Pancreas (tissue), 10 donors: Measurements from ENCODE around the gene FOXRED2. TPM values are rescaled to one million over a fixed set of nuclear protein-coding genes. Genes with fewer than 3 reads are reported as not detected.
"Not testable (repeated sequence)": the region's sequence is repeated elsewhere in the genome, so short reads cannot be mapped to it uniquely, and the experiment has no call there.

Experiments
- ATAC-seq, 4 donors: fragments of 200-7000 bp; cut with Tn5 transposase; one replicate each; pipeline versions ENCODE4 v1.8.0 to v1.9.1; 2020; ENCODE audit warnings: mild to moderate bottlenecking in 4 of 4, moderate library complexity in 4 of 4
- DNase-seq, 6 donors: peaks; one replicate each; pipeline ENCODE4 v3.0.0-alpha.2; 2020
- FAIRE-seq: peaks from 2 replicates; lab custom pipeline; 2012; peaks lifted over from hg19 to GRCh38; lab: Jason Lieb, UNC
- H3K27ac ChIP-seq, 4 donors: fragments of 200-600 bp; sonication (generic); 1 replicate in 3 of 4; 2 replicates in 1 of 4; pipeline versions ENCODE4 v1.5.0 to v1.8.0; 2020
- H3K27me3 ChIP-seq, 4 donors: fragments of 200-600 bp; one replicate each; pipeline ENCODE4 v1.8.0; 2021
- H3K36me3 ChIP-seq, 3 donors: fragments of 200-600 bp; sonication (generic) in 1 of 3; one replicate each; pipeline versions ENCODE4 v1.5.0 to v1.8.0; 2020 to 2021
- H3K4me1 ChIP-seq, 3 donors: fragments of 200-600 bp; one replicate each; pipeline ENCODE4 v1.8.0; 2021
- H3K4me3 ChIP-seq, 4 donors: fragments of 200-600 bp; sonication (generic) in 2 of 4; one replicate each; pipeline versions ENCODE4 v1.5.0 to v1.8.0; 2020 to 2021
- H3K9me3 ChIP-seq, 4 donors: fragments of 200-600 bp; one replicate each; pipeline ENCODE4 v1.8.0; 2021
- CTCF ChIP-seq, 4 donors: fragments of 200-600 bp; sonication (generic) in 3 of 4; IDR thresholded peaks; one replicate each; pipeline versions ENCODE4 v1.5.0 to v1.8.0; 2021; ENCODE audit warnings: antibody characterized with exemption in 4 of 4
- WGBS, 2 donors: extraction: QIAGEN DNeasy Blood & Tissue Kit; methylation state at CpG; one replicate each; pipeline ENCODE4 v1.1.7; 2013; 5-methylcytosine and 5-hydroxymethylcytosine counted together
- intact Hi-C, 3 donors: fragments of 100-400 bp; cut with DNase I; formaldehyde crosslinking; loops; one replicate each; pipeline versions ENCODE4 v1.11.1 to v1.14.2; 2022
- polyA plus RNA-seq, 2 donors: library from polyadenylated mRNA; stranded (reverse); fragments of 200-250 nt; gene quantifications; one replicate each; pipeline ENCODE4 v1.2.3, GENCODE V29; 2013
- total RNA-seq, 6 donors: library from RNA; stranded (reverse); fragmentation: NEBNext Ultra II Directional in 4 of 6; extraction: Animal tissue kit (Norgen Biotek cat#: 25700) in 4 of 6; gene quantifications; one replicate each; pipeline versions ENCODE4 v1.2.1 to v1.2.4, GENCODE V29; 2021 to 2023
- donor health status: healthy with polysubstance abuse.
- donor health status: DM: no; HTN: no; CAD: no; lungs with moderate emphysema.
- donor health status: DM: no; HTN: no; CAD: no.
- donor health status: control.
- donor health status: control.
- donor health status: Bipolar disorder and iron deficiency.
- donor health status: DM: yes; HTN: yes; CAD: no.
- donor health status: DM: no; HTN: no; CAD: no.
- donor health status: DM: no; HTN: no; CAD: no.
- donor health status: DM: yes; HTN: yes; CAD: no.

The FOXRED2 gene
- total and polyA plus RNA-seq, 8 donors = 2.0 to 6.0 (median 4.7) TPM

GRCh38 chr22:36455571-36456463, 51.0 kb downstream of the FOXRED2 start:
- 64 to 66% methylated on average over 21 of the region's 21 CpGs for WGBS, 2 donors
- no peaks in the 10 kb centered on the region for H3K9me3 ChIP-seq
- FAIRE-seq (no peak), DNase-seq (peak in 3 of 6 donors; percentile 57 to 71 (median 57)), ATAC-seq (peak; percentile 11 to 26 (median 17))
- no peak for TF ChIP-seq CTCF (IDR thresholded peaks at IDR 0.05)
- intact Hi-C loops = loop anchor here in 1 of 3 donors (10.0 kb wide), 1 partner anchor 51 kb away; no protein-coding TSS in a partner anchor
- H3K27me3 ChIP-seq = no peaks in the 10 kb centered on the region
- peak overlapping the region; percentile 74 to 98 (median 93) for H3K27ac ChIP-seq
- H3K4me1 ChIP-seq = peaks cover 20 to 45% (median 26%) of the 10 kb centered on the region in 3 donors
- peak overlapping the region in 2 of 4 donors; percentile 44 to 56 for H3K4me3 ChIP-seq
- H3K36me3 ChIP-seq = no peaks in the 10 kb centered on the region

- no peak for FAIRE-seq
- WGBS, 2 donors = 2% methylated on average over 44 to 61 of the region's 61 CpGs
- TF ChIP-seq CTCF (IDR thresholded peaks at IDR 0.05) = no peak
- peaks cover 20 to 48% (median 26%) of the 10 kb centered on the region in 3 donors for H3K4me1 ChIP-seq
- intact Hi-C loops = loop anchor here in 1 of 3 donors (10.0 kb wide), 1 partner anchor 50 kb away; no protein-coding TSS in a partner anchor
- peak overlapping the region; percentile 14 to 56 (median 30) for H3K4me3 ChIP-seq
- H3K27ac ChIP-seq = peak overlapping the region; percentile 74 to 98 (median 93)
- no peaks in the 10 kb centered on the region for H3K9me3 ChIP-seq
- H3K27me3 ChIP-seq = no peaks in the 10 kb centered on the region
- peak; percentile 67 to 85 (median 78) for ATAC-seq
- no peaks in the 10 kb centered on the region for H3K36me3 ChIP-seq
- peak; percentile 92 to 97 (median 95) for DNase-seq
Measured at GRCh38 chr22:36454916-36455570, 51.8 kb downstream of the FOXRED2 start.

- intact Hi-C loops = loop anchor here in 1 of 3 donors (10.0 kb wide), 1 partner anchor 49 kb away; no protein-coding TSS in a partner anchor
- 96 to 97% methylated on average over 16 of the region's 16 CpGs for WGBS, 2 donors
Measured at GRCh38 chr22:36453855-36454378, 52.9 kb downstream of the FOXRED2 start.

GRCh38 chr22:36452978-36453607, 53.7 kb downstream of the FOXRED2 start:
- ATAC-seq, H3K9me3 ChIP-seq, DNase-seq, H3K27me3 ChIP-seq, H3K36me3 ChIP-seq, FAIRE-seq, H3K4me3 ChIP-seq: not testable (repeated sequence)
- Histone ChIP-seq H3K27ac (peak overlapping the region in 3 of 4 donors; percentile 75 to 98 (median 93)), H3K4me1 (peaks cover 20 to 65% (median 26%) of the 10 kb centered on the region in 3 donors)
- intact Hi-C loops = loop anchor here in 1 of 3 donors (10.0 kb wide), 1 partner anchor 48 kb away; no protein-coding TSS in a partner anchor
- WGBS, 2 donors = 80 to 82% methylated on average over 5 of the region's 5 CpGs

More at GRCh38 chr22:36453855-36454378, 52.9 kb downstream of the FOXRED2 start:
- H3K4me1 ChIP-seq = peaks cover 20 to 59% (median 26%) of the 10 kb centered on the region in 3 donors
- H3K27me3 ChIP-seq = no peaks in the 10 kb centered on the region
- no peaks in the 10 kb centered on the region for H3K9me3 ChIP-seq
- ATAC-seq (no peak), DNase-seq (peak in 2 of 6 donors; percentile 37 to 48), FAIRE-seq (no peak)
- peak overlapping the region in 2 of 4 donors; percentile 93 to 98 for H3K27ac ChIP-seq
- TF ChIP-seq CTCF (IDR thresholded peaks at IDR 0.05) = no peak
- no peaks in the 10 kb centered on the region for H3K36me3 ChIP-seq
- no peak overlapping the region for H3K4me3 ChIP-seq
